ENCODE data around the gene LIN52. TPM values are rescaled to one million over a fixed set of nuclear protein-coding genes. Genes with fewer than 3 reads are reported as not detected.

LIN52 gene
- total RNA-seq, 1 experiment from 2014 or later: 10.6 TPM

DNA sequence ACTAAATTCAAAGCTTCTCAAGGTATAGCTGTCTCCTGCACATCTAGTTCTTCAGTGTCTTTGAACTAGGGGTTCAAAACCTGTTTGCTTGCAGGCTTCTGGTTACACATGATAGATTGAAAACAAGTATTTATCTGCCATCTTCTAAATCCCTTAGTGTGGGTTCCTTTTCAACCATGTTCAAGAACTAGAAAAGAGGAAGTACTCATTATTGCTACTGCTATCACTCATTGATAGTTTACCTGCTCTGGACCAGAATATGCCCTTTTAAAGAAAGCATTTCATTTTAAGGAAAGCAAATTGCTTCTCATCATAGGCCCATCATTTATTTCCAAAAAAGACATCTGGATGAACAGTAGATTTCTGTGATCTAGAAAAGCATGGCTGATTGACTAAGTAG is 117.4 kb downstream of the LIN52 start (continued):
- no peak for TF ChIP-seq ATF2 (CRISPR knock-in tag; IDR thresholded peaks at IDR 0.05; ENCODE audit: borderline replicate concordance, low read depth)
- TF ChIP-seq OVOL2 (CRISPR knock-in tag; IDR thresholded peaks at IDR 0.05; ENCODE audit: borderline replicate concordance): no peak
- TF ChIP-seq, protein P1, sequence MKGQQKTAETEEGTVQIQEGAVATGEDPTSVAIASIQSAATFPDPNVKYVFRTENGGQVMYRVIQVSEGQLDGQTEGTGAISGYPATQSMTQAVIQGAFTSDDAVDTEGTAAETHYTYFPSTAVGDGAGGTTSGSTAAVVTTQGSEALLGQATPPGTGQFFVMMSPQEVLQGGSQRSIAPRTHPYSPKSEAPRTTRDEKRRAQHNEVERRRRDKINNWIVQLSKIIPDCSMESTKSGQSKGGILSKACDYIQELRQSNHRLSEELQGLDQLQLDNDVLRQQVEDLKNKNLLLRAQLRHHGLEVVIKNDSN (CRISPR knock-in tag; IDR thresholded peaks at IDR 0.05): no peak
- no peak for TF ChIP-seq ZNF416 (CRISPR knock-in tag; IDR thresholded peaks at IDR 0.05)
- TF ChIP-seq ZNF121 (CRISPR knock-in tag; IDR thresholded peaks at IDR 0.05): no peak
- TF ChIP-seq, protein P2, sequence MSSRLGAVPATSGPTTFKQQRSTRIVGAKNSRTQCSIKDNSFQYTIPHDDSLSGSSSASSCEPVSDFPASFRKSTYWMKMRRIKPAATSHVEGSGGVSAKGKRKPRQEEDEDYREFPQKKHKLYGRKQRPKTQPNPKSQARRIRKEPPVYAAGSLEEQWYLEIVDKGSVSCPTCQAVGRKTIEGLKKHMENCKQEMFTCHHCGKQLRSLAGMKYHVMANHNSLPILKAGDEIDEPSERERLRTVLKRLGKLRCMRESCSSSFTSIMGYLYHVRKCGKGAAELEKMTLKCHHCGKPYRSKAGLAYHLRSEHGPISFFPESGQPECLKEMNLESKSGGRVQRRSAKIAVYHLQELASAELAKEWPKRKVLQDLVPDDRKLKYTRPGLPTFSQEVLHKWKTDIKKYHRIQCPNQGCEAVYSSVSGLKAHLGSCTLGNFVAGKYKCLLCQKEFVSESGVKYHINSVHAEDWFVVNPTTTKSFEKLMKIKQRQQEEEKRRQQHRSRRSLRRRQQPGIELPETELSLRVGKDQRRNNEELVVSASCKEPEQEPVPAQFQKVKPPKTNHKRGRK (CRISPR knock-in tag; IDR thresholded peaks at IDR 0.05; ENCODE audit: borderline replicate concordance): no peak
- no peak for TF ChIP-seq E2F4 (CRISPR knock-in tag; IDR thresholded peaks at IDR 0.05; ENCODE audit: borderline replicate concordance, low read depth)
- TF ChIP-seq ESRRA (CRISPR knock-in tag; IDR thresholded peaks at IDR 0.05; ENCODE audit: borderline replicate concordance): no peak
- TF ChIP-seq ETV6 (CRISPR knock-in tag; IDR thresholded peaks at IDR 0.05): no peak
- no peak for TF ChIP-seq ZNF423 (CRISPR knock-in tag; IDR thresholded peaks at IDR 0.05)
- TF ChIP-seq ZNF232 (CRISPR knock-in tag; IDR thresholded peaks at IDR 0.05): no peak
- TF ChIP-seq NFATC4 (CRISPR knock-in tag; IDR thresholded peaks at IDR 0.05): no peak
- TF ChIP-seq CBFB (CRISPR knock-in tag; IDR thresholded peaks at IDR 0.05; ENCODE audit: low read depth): no peak

GRCh38 chr14:74203639-74204038 is 118.9 kb downstream of the LIN52 start:
- ChIA-PET CTCF (interaction anchor here (0.7 to 2.0 kb wide), 4 partner anchors 48 to 91 kb away, joined by 3 to 7 read pairs (median 5); no protein-coding TSS in a partner anchor), POLR2A (no interaction called here)
- Mint-ChIP-seq H3K4me1 (no peaks in the 10 kb centered on the region), H3K27ac (no peak overlapping the region), H3K9me3 (no peaks in the 10 kb centered on the region), H3K36me3 (0 out of 2 replicates have a peak, but pooled peaks cover 5% of the 10 kb centered on the region), H3K4me3 (no peak overlapping the region), H3K27me3 (ENCODE audit: low read depth) (no peaks in the 10 kb centered on the region)
- no peak for DNase-seq (ENCODE audit: low spot score)
- no peak for ATAC-seq
- TF ChIP-seq KAT7 (CRISPR knock-in tag; IDR thresholded peaks at IDR 0.05; ENCODE audit: borderline replicate concordance): no peak
- TF ChIP-seq ZSCAN18 (CRISPR knock-in tag; IDR thresholded peaks at IDR 0.05): no peak
- TF ChIP-seq NR1H2 (CRISPR knock-in tag; IDR thresholded peaks at IDR 0.05): no peak
- TF ChIP-seq JUN (CRISPR knock-in tag; IDR thresholded peaks at IDR 0.05): no peak
- no peak for TF ChIP-seq NFATC4 (CRISPR knock-in tag; IDR thresholded peaks at IDR 0.05)
- TF ChIP-seq CREM (CRISPR knock-in tag; IDR thresholded peaks at IDR 0.05): no peak
- TF ChIP-seq, protein P3, sequence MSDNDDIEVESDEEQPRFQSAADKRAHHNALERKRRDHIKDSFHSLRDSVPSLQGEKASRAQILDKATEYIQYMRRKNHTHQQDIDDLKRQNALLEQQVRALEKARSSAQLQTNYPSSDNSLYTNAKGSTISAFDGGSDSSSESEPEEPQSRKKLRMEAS (CRISPR knock-in tag; IDR thresholded peaks at IDR 0.05): no peak
- TF ChIP-seq, protein P4, sequence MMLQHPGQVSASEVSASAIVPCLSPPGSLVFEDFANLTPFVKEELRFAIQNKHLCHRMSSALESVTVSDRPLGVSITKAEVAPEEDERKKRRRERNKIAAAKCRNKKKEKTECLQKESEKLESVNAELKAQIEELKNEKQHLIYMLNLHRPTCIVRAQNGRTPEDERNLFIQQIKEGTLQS (CRISPR knock-in tag; conservative IDR thresholded peaks at IDR 0.05): no peak
- no peak for TF ChIP-seq TCF7 (CRISPR knock-in tag; IDR thresholded peaks at IDR 0.05; ENCODE audit: low read depth)
- no peak for TF ChIP-seq ZNF317 (CRISPR knock-in tag; IDR thresholded peaks at IDR 0.05; ENCODE audit: borderline replicate concordance, low read depth)
- no peak for TF ChIP-seq TEAD1 (CRISPR knock-in tag; IDR thresholded peaks at IDR 0.05)
- TF ChIP-seq, protein P5, sequence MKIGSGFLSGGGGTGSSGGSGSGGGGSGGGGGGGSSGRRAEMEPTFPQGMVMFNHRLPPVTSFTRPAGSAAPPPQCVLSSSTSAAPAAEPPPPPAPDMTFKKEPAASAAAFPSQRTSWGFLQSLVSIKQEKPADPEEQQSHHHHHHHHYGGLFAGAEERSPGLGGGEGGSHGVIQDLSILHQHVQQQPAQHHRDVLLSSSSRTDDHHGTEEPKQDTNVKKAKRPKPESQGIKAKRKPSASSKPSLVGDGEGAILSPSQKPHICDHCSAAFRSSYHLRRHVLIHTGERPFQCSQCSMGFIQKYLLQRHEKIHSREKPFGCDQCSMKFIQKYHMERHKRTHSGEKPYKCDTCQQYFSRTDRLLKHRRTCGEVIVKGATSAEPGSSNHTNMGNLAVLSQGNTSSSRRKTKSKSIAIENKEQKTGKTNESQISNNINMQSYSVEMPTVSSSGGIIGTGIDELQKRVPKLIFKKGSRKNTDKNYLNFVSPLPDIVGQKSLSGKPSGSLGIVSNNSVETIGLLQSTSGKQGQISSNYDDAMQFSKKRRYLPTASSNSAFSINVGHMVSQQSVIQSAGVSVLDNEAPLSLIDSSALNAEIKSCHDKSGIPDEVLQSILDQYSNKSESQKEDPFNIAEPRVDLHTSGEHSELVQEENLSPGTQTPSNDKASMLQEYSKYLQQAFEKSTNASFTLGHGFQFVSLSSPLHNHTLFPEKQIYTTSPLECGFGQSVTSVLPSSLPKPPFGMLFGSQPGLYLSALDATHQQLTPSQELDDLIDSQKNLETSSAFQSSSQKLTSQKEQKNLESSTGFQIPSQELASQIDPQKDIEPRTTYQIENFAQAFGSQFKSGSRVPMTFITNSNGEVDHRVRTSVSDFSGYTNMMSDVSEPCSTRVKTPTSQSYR (CRISPR knock-in tag; IDR thresholded peaks at IDR 0.05): no peak
- no peak for TF ChIP-seq E2F1 (CRISPR knock-in tag; IDR thresholded peaks at IDR 0.05)
- no peak for TF ChIP-seq CREB1 (CRISPR knock-in tag; IDR thresholded peaks at IDR 0.05)
- no peak for TF ChIP-seq ZNF671 (CRISPR knock-in tag; IDR thresholded peaks at IDR 0.05)
